Esophagus muscularis mucosa (tissue), 4 donors: ENCODE results near the gene VSIG10. TPM values are rescaled to one million over a fixed set of nuclear protein-coding genes. Genes with fewer than 3 reads are reported as not detected.
A peak's percentile ranks its signal among the peaks of the same experiment; 100 is the strongest.

Experiments
- DNase-seq: peaks from one replicate; pipeline ENCODE4 v3.0.0-alpha.2; 2017; ENCODE audit errors: extremely low spot score
- H3K27ac ChIP-seq, 4 donors: fragments of 200-600 bp; sonication (generic); replicated peaks in 1 of 4; 1 replicate in 3 of 4; 2 replicates in 1 of 4; pipeline ENCODE4 v1.5.1; 2016 to 2019; ENCODE audit warnings: mild to moderate bottlenecking in 1 of 4
- H3K27me3 ChIP-seq, 4 donors: fragments of 200-600 bp; sonication (generic); one replicate each; pipeline versions ENCODE4 v1.5.1 to v1.6.0; 2016 to 2019
- H3K36me3 ChIP-seq, 4 donors: fragments of 200-600 bp; sonication (generic); one replicate each; pipeline ENCODE4 v1.5.1; 2016 to 2019
- H3K4me1 ChIP-seq, 4 donors: fragments of 200-600 bp; sonication (generic); one replicate each; pipeline ENCODE4 v1.5.1; 2016 to 2019
- H3K4me3 ChIP-seq, 4 donors: fragments of 200-600 bp; sonication (generic); 1 replicate in 2 of 4; 2 replicates in 2 of 4; pipeline ENCODE4 v1.5.1; 2016 to 2019; ENCODE audit warnings: mild to moderate bottlenecking in 4 of 4, moderate library complexity in 1 of 4
- H3K9me3 ChIP-seq, 4 donors: fragments of 200-600 bp; sonication (generic); 1 replicate in 3 of 4; 2 replicates in 1 of 4; pipeline ENCODE4 v1.5.1; 2016 to 2019
- EP300 ChIP-seq: sonication (generic); formaldehyde crosslinking; IDR thresholded peaks from one replicate; pipeline ENCODE4 v1.6.1; 2017; ENCODE audit warnings: antibody characterized with exemption
- POLR2A ChIP-seq: fragments of 450-650 bp; IDR thresholded peaks from one replicate; pipeline ENCODE4 v1.6.1; 2017; ENCODE audit warnings: antibody characterized with exemption, moderate library complexity, mild to moderate bottlenecking, low read depth
- POLR2AphosphoS5 ChIP-seq, 2 donors: sonication (generic); formaldehyde crosslinking; IDR thresholded peaks; one replicate each; pipeline ENCODE4 v1.6.1; 2017; ENCODE audit warnings: antibody characterized with exemption in 2 of 2
- WGBS: methylation state at CpG from one replicate; pipeline ENCODE4 v1.1.5; 2018; 5-methylcytosine and 5-hydroxymethylcytosine counted together
- intact Hi-C: fragments of 100-400 bp; cut with DNase I; formaldehyde crosslinking; loops from one replicate; pipeline ENCODE4 v1.15.1; 2023
- total RNA-seq, 4 donors: library from RNA; depleted of rRNA; stranded (reverse); fragments of >200 nt; gene quantifications; one replicate each; pipeline versions ENCODE4 v1.1.0 to v1.2.1, GENCODE V29; 2016
- TF ChIP-seq, protein P1 (sequence below), 3 experiments: fragments of 200-600 bp in 2 of 3; fragments of 450-650 bp in 1 of 3; sonication (generic) in 2 of 3; IDR thresholded peaks; one replicate each; pipeline ENCODE4 v1.5.1; 2017 to 2019; ENCODE audit warnings: antibody characterized with exemption in 3 of 3, mild to moderate bottlenecking in 2 of 3, moderate library complexity in 1 of 3

Gene VSIG10
- total RNA-seq, 4 donors from 2014 or later: 14.1 to 71.7 (median 22.0) TPM

DNA sequence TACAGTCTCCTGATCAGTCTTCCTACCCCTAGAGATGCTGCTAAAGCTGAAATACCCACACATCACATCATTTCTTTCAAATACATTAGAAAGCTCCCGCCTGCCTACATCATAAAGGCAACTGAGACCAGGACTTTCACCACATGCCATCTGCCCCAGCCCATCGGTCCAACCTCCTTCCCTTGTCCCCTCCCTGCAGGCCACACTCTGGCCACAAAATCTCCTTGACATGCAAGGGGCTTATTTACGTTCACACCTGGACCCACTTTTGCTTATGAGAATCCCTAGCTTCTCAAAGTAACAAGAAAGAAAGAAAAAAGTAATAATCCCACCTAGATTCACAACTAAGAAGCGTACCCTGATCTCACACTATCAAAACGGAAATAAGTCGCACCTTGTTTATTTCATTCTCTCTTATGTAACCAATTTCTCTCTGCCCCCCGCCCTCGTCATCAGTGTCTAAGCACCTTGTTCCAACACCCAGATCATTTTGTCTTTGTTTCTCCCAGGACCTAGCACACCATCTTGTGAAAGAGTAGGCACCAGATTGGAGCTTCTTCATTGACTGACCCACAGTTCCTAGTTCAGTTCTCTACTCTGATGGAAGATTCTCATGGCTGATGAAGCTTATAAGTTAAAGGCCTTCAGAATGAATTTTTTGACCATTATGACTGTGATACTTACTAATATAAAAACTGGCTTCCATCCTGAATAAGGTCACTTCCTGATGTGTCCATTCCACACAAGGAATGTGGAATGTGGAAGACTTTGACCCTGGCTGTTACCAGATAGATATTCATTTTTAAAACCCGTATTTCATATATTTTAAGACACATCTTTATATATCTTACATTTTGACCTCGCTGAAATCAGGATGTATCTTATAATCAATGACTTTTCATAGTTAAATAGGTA lies 50.5 kb downstream of the VSIG10 start:
- intact Hi-C loops: loop anchor here (5.0 kb wide), 1 partner anchor 36 kb away; the partner anchor contains the start of gene RFC5
- Histone ChIP-seq H3K9me3 (no peaks in the 10 kb centered on the region), H3K4me3 (no peak overlapping the region), H3K36me3 (peaks cover 18 to 32% (median 23%) of the 10 kb centered on the region in 4 donors), H3K27ac (peak overlapping the region; percentile 47 to 77 (median 74)), H3K27me3 (no peaks in the 10 kb centered on the region), H3K4me1 (peaks cover 42 to 56% (median 49%) of the 10 kb centered on the region in 4 donors)
- TF ChIP-seq POLR2A: no peak
- TF ChIP-seq EP300: no peak
- TF ChIP-seq, protein P1, sequence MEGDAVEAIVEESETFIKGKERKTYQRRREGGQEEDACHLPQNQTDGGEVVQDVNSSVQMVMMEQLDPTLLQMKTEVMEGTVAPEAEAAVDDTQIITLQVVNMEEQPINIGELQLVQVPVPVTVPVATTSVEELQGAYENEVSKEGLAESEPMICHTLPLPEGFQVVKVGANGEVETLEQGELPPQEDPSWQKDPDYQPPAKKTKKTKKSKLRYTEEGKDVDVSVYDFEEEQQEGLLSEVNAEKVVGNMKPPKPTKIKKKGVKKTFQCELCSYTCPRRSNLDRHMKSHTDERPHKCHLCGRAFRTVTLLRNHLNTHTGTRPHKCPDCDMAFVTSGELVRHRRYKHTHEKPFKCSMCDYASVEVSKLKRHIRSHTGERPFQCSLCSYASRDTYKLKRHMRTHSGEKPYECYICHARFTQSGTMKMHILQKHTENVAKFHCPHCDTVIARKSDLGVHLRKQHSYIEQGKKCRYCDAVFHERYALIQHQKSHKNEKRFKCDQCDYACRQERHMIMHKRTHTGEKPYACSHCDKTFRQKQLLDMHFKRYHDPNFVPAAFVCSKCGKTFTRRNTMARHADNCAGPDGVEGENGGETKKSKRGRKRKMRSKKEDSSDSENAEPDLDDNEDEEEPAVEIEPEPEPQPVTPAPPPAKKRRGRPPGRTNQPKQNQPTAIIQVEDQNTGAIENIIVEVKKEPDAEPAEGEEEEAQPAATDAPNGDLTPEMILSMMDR (IDR thresholded peaks at IDR 0.05): no peak
- no peak for TF ChIP-seq POLR2AphosphoS5 (IDR thresholded peaks at IDR 0.05)
- DNase-seq: no peak
- WGBS: 92% methylated on average over 10 of the region's 10 CpGs

DNA sequence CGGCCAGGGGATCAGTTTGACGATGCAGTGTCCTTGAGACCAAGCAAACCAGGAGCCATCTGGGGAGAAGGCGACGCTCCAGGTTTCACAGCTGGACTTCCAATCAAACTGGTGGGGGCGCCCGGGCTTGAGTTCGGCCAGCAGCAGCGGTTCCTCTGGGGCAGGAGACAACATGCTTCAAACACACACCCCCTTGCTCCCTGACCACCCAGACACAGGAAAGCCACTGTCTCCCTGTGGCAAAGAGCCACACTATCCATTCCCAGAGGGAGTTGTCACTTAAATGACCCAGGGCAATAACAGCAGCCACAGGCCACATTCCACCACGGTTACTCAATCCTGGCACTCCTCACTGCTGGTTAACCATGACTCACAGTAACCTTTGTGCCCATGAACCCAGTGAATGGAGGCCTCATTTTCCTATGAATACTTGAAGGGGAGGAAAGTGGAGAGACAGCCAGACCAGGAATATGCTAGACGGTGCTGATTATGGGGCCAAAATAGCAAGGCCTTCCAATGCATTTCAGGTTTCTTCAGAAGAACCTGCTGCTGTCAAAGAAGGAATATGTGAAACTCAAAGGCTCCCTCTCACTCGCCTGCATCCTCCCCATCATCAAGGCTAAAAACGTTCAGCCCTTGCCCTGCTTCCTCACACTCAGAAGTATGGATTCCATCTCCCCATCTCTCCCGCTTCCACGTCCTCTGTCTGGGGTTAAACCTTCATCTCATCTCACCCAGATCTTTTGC lies 51.3 kb downstream of the VSIG10 start:
- peaks cover 42 to 52% (median 47%) of the 10 kb centered on the region in 4 donors for H3K4me1 ChIP-seq
- no peaks in the 10 kb centered on the region for H3K9me3 ChIP-seq
- intact Hi-C loops: loop anchor here (5.0 kb wide), 1 partner anchor 35 kb away; the partner anchor contains the start of gene RFC5
- DNase-seq: no peak
- no peak for TF ChIP-seq POLR2A
- TF ChIP-seq POLR2AphosphoS5 (IDR thresholded peaks at IDR 0.05): peak; percentile 65 to 78
- 57% methylated on average over 10 of the region's 14 CpGs for WGBS
- H3K36me3 ChIP-seq: peaks cover 18 to 38% (median 31%) of the 10 kb centered on the region in 4 donors
- H3K27me3 ChIP-seq: no peaks in the 10 kb centered on the region
- H3K27ac ChIP-seq: peak overlapping the region; percentile 47 to 77 (median 74)
- no peak overlapping the region for H3K4me3 ChIP-seq

DNA sequence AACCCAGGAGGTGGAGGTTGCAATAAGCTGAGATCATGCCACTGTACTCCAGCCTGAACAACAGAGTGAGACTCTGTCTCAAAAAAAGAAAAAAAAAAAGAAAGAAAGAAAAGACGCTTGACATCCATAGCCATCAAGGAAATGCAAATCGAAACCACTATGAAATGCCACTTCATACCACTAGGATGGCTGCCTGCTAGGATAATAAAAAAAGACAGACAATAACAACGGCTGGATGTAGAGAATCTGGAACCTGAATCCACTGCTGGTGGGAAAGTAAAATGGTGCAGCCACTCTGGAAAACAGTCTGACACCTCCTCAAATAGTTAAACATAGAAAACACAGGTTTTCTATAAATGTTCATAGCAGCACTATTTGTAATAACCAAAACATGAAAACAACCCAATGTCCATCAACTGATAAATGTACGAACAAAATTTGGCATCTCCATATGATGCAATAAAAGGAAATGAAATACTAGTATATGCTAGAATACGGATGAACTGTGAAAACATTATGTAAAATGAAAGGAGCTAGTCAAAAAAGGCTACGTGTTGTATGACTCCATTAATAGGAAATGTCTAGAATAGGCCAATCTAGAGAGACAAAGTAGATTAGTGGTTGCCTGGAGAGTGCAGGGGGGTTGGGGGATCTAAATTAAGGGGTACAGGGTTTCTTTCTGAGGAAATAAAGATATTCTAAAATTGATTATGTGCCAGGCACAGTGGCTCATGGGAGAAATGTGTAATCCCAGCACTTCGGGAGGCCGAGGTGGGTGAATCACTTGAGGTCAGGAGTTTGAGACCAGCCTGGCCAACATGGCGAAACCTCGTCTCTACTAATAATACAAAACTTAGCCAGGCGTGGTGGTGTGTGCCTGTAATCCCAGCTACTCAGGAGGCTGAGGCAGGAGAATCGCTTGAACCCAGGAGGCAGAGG lies 52.6 kb downstream of the VSIG10 start:
- H3K27ac ChIP-seq: peak overlapping the region in 3 of 4 donors; percentile 73 to 77 (median 75)
- TF ChIP-seq POLR2A (no peak), POLR2AphosphoS5 (IDR thresholded peaks at IDR 0.05) (no peak), EP300 (no peak)
- TF ChIP-seq, protein P1 (IDR thresholded peaks at IDR 0.05): no peak
- intact Hi-C loops: loop anchor here (5.0 kb wide), 1 partner anchor 34 kb away; the partner anchor contains the start of gene RFC5
- peaks cover 35 to 49% (median 38%) of the 10 kb centered on the region in 4 donors for H3K4me1 ChIP-seq
- WGBS: 88% methylated on average over 12 of the region's 12 CpGs
- H3K36me3 ChIP-seq: peaks cover 18 to 51% (median 36%) of the 10 kb centered on the region in 4 donors
- no peaks in the 10 kb centered on the region for H3K27me3 ChIP-seq
- no peaks in the 10 kb centered on the region for H3K9me3 ChIP-seq
- no peak for DNase-seq
- H3K4me3 ChIP-seq: no peak overlapping the region

DNA sequence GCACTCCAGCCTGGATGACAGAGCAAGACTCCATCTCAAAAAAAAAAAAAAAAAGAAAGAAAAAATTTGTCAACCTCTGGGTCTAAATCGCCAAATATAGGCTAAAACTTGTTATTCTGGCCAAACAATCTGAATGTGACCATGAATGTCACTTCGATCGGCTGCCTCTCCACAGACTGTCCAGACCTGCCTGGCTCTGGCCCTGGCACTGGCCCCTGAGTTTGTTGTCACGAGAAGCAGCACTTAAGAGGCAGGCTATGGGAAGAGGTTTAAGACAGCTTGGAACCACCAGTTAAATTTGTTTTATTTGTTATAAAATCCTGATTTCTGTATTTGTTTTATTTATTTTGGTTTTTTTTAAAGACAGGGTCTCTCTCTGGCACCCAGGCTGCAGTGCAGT lies 57.4 kb downstream of the VSIG10 start:
- Histone ChIP-seq H3K36me3 (peaks cover 50 to 91% (median 72%) of the 10 kb centered on the region in 4 donors), H3K27ac (no peak overlapping the region), H3K27me3 (no peaks in the 10 kb centered on the region), H3K4me1 (peaks cover 0 to 6% (median under 1%) of the 10 kb centered on the region in 4 donors), H3K4me3 (no peak overlapping the region), H3K9me3 (no peaks in the 10 kb centered on the region)
- WGBS: 92% methylated on average over 4 of the region's 4 CpGs
- no peak for DNase-seq
- intact Hi-C loops: no loop called here
- TF ChIP-seq EP300 (no peak), POLR2A (no peak), POLR2AphosphoS5 (IDR thresholded peaks at IDR 0.05) (no peak)
- TF ChIP-seq, protein P1 (IDR thresholded peaks at IDR 0.05): no peak
